ENCODE results near the gene GNAS-AS1. TPM values are rescaled to one million over a fixed set of nuclear protein-coding genes. Genes with fewer than 3 reads are reported as not detected.

Gene GNAS-AS1
- total RNA-seq, 2 donors from 2014 or later = 0.37 to 0.80 TPM

DNA sequence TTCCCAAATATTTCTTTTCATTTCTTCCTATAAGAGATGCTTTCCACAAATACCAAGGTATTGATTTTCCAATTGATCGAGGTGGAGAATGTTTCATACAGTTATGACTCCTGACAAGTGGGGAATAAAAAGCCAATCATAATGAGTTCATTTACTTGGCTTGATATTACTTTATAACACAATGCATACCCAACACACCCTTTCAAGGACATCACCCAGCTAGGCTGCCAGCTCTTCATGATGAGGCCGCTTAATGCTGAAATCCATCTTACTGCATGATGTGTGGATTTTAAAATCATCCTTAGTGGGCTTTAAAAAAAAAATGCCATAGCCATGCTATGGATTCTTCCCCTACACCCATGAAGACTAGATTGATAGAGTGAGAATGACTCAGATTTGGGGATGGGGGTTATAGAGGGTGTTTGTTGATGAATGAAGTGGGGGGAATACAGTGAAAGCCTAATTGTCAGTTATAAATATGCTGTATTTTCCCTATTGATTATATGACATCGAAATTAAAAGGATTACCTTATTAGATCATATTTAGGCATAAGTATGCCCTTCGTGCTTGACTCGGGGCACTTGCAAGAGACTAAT lies 75.9 kb downstream of the GNAS-AS1 start:
- intact Hi-C loops (cut with DNase I) = no loop called here
- no peak for ATAC-seq
- DNase-seq = no peak

DNA sequence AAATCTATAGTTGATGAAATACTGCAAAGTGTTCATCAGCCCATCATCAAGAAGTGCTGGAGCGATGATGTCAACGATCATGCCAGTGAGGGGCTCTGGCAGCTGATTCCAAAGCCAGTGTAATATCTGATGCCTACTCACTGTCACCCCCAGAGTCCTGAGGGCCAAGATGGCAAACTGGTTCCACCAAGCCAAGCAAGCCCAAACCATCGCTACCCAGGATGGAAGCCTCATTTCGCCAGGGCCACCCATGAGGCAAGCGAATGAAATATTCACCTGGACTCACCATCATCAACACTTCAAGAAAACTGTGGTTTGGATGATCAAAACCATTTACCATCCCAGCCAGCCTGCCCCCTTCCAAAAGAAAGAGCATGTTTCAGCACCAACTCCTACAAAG lies 76.5 kb downstream of the GNAS-AS1 start:
- ATAC-seq = no peak
- no peak for DNase-seq

DNA sequence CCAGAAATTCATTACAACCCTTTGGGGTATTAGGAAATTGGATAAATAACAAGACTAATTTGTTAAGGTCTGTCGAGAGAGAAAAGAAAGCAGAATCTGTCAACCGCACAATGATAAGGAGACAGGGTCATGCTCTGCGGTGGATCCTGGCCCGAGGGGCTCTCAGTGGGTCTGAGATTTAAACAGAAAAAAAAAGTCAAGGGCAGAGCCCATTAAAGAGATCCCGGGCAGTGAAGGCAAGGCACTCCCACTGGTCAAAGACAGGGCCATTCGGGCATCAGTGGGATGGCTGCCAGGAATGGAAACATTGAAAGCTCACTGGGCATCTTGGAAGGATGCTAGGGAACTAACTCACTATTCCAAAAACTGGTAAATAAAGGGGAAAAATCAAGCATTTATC lies 77.9 kb downstream of the GNAS-AS1 start:
- DNase-seq = no peak
- intact Hi-C loops (cut with DNase I) = no loop called here
- ATAC-seq = no peak

More for the DNA sequence above, 76.5 kb downstream of the GNAS-AS1 start:
- intact Hi-C loops (cut with DNase I) = no loop called here

Small RNA genes within 50 kb of the gene (microRNA-seq; reads per million reads assigned to microRNA genes)
- 0 reads per million in 2 donors for gene MIR298

Other genes starting within 250 kb of the GNAS-AS1 start
- 10 to 100 TPM; 22.8 to 32.0 TPM for gene STX16, start 199.6 kb downstream of the GNAS-AS1 start, total RNA-seq
- gene NPEPL1, start 158.1 kb downstream of the GNAS-AS1 start, total RNA-seq = 10 to 100 TPM; 19.7 to 20.0 TPM
- gene GNAS, start 1.8 kb upstream of the GNAS-AS1 start, total RNA-seq = 1,000 to 10,000 TPM; 1,020 to 1,609 TPM
- gene NELFCD, start 130.4 kb upstream of the GNAS-AS1 start, total RNA-seq = 10 to 100 TPM; 28.7 to 34.1 TPM
- 100 to 1,000 TPM; 166 to 174 TPM for gene CTSZ, start 156.4 kb upstream of the GNAS-AS1 start, total RNA-seq
- gene TUBB1, start 168.5 kb upstream of the GNAS-AS1 start, total RNA-seq = under 1 TPM; 0.15 to 0.37 TPM
- gene ATP5F1E, start 181.4 kb upstream of the GNAS-AS1 start, total RNA-seq = 100 to 1,000 TPM; 122 to 125 TPM
- 10 to 100 TPM; 39.9 to 58.4 TPM for gene PRELID3B, start 191.9 kb upstream of the GNAS-AS1 start, total RNA-seq

All from left cardiac atrium (tissue), 4 donors.